Panc1 (cell line): ENCODE measurements around the gene SYN1. TPM values are rescaled to one million over a fixed set of nuclear protein-coding genes. Genes with fewer than 3 reads are reported as not detected.

ENCODE experiments used
- ATAC-seq: fragments of 200-7000 bp; cut with Tn5 transposase; 2 replicates; pipeline ENCODE4 v1.9.1; 2020; ENCODE audit warnings: mild to moderate bottlenecking, moderate library complexity
- BruUV-seq: library from RNA; stranded (reverse); fragments of 400-500 nt; replicated peaks from 2 replicates; lab custom pipeline; 2021; lab: Mats Ljungman, UMichigan
- CTCF ChIA-PET: fragments of 300-600 bp; sonication (Branson Sonifier 250); formaldehyde crosslinking; loops from one replicate; lab custom pipeline; 2022; ENCODE audit warnings: antibody characterized with exemption; lab: Charles Lee
- POLR2A ChIA-PET: fragments of 300-600 bp; sonication (Branson Sonifier 250); formaldehyde crosslinking; loops from one replicate; lab custom pipeline; 2022; ENCODE audit warnings: antibody characterized with exemption; lab: Charles Lee
- DNase-seq: peaks from one replicate; pipeline ENCODE4 v3.0.0-alpha.2; 2010; ENCODE audit warnings: low read depth, low spot score
- H3K27ac ChIP-seq: 2 replicates; pipeline ENCODE4 v1.5.1; 2011; ENCODE audit warnings: mild to moderate bottlenecking, low read length, inconsistent platforms
- H3K27me3 ChIP-seq: fragments of 200-500 bp; sonication (Bioruptor generic); 2 replicates; pipeline ENCODE4 v1.6.0; 2014; ENCODE audit warnings: low read length, inconsistent platforms; ENCODE audit not compliant: control insufficient read depth, insufficient read depth
- H3K36me3 ChIP-seq: fragments of 200-500 bp; sonication (Bioruptor generic); 2 replicates; pipeline ENCODE4 v1.5.1; 2014; ENCODE audit warnings: inconsistent platforms, mild to moderate bottlenecking, low read length, moderate library complexity; ENCODE audit not compliant: control insufficient read depth, insufficient read depth
- H3K4me1 ChIP-seq: 2 replicates; pipeline ENCODE4 v1.5.1; 2011; ENCODE audit warnings: inconsistent platforms, mild to moderate bottlenecking, low read length, moderate library complexity; ENCODE audit not compliant: control insufficient read depth, insufficient read depth
- H3K4me3 ChIP-seq, 2 experiments: 2 replicates each; pipeline ENCODE4 v1.5.1; 2011 to 2012; ENCODE audit warnings: low read depth in 2 of 2, low read length in 2 of 2, mild to moderate bottlenecking in 2 of 2, inconsistent platforms in 1 of 2, moderate library complexity in 1 of 2
- H3K9me3 ChIP-seq: fragments of 200-500 bp; sonication (Bioruptor generic); 2 replicates; pipeline ENCODE4 v1.5.1; 2014; ENCODE audit warnings: low read depth, mild to moderate bottlenecking, inconsistent platforms, low read length, moderate library complexity; ENCODE audit not compliant: control insufficient read depth, insufficient read depth
- CTCF ChIP-seq: fragments of 450-650 bp; IDR thresholded peaks from 2 replicates; pipeline ENCODE4 v1.5.1; 2017; ENCODE audit warnings: mild to moderate bottlenecking
- POLR2AphosphoS5 ChIP-seq: IDR thresholded peaks from 2 replicates; pipeline ENCODE4 v1.6.1; 2012; ENCODE audit warnings: mild to moderate bottlenecking, low read depth, low read length, moderate library complexity
- SIN3A ChIP-seq: IDR thresholded peaks from 2 replicates; pipeline ENCODE4 v1.6.1; 2012; ENCODE audit warnings: low read depth, mild to moderate bottlenecking, low read length, moderate library complexity, borderline replicate concordance; ENCODE audit not compliant: insufficient read depth
- TCF7L2 ChIP-seq: IDR thresholded peaks from 2 replicates; pipeline ENCODE4 v1.6.1; 2011; ENCODE audit warnings: mild to moderate bottlenecking, low read depth, low read length, inconsistent platforms
- in situ Hi-C: cut with HindIII; loops from 2 replicates; pipeline ENCODE4 v1.10.0; 2016; ENCODE audit warnings: low sequenced_read_pairs, low pct_unique_long_range_greater_than_20kb
- intact Hi-C: fragments of 100-400 bp; cut with micrococcal nuclease; formaldehyde crosslinking; loops from one replicate; pipeline ENCODE4 v1.10.0; 2022; ENCODE audit not compliant: unreplicated experiment
- total RNA-seq: library from RNA; stranded (reverse); gene quantifications from one replicate; pipeline ENCODE4 v1.2.1, GENCODE V29; 2021; ENCODE audit not compliant: unreplicated experiment
- TF ChIP-seq, protein P1 (sequence below), 2 experiments: IDR thresholded peaks; 2 replicates each; pipeline ENCODE4 v1.6.1; 2011 to 2012; ENCODE audit warnings: low read depth in 2 of 2, control low read depth in 1 of 2, low read length in 1 of 2, mild to moderate bottlenecking in 1 of 2, moderate library complexity in 1 of 2; ENCODE audit not compliant: insufficient read depth in 1 of 2

SYN1 gene
- total RNA-seq, 1 experiment from 2014 or later, result 1.0 TPM

GRCh38 chrX:47597222-47597621, 22.4 kb downstream of the SYN1 start:
- TF ChIP-seq SIN3A (no peak), CTCF (no peak), POLR2AphosphoS5 (no peak), TCF7L2 (no peak)
- TF ChIP-seq, protein P1, sequence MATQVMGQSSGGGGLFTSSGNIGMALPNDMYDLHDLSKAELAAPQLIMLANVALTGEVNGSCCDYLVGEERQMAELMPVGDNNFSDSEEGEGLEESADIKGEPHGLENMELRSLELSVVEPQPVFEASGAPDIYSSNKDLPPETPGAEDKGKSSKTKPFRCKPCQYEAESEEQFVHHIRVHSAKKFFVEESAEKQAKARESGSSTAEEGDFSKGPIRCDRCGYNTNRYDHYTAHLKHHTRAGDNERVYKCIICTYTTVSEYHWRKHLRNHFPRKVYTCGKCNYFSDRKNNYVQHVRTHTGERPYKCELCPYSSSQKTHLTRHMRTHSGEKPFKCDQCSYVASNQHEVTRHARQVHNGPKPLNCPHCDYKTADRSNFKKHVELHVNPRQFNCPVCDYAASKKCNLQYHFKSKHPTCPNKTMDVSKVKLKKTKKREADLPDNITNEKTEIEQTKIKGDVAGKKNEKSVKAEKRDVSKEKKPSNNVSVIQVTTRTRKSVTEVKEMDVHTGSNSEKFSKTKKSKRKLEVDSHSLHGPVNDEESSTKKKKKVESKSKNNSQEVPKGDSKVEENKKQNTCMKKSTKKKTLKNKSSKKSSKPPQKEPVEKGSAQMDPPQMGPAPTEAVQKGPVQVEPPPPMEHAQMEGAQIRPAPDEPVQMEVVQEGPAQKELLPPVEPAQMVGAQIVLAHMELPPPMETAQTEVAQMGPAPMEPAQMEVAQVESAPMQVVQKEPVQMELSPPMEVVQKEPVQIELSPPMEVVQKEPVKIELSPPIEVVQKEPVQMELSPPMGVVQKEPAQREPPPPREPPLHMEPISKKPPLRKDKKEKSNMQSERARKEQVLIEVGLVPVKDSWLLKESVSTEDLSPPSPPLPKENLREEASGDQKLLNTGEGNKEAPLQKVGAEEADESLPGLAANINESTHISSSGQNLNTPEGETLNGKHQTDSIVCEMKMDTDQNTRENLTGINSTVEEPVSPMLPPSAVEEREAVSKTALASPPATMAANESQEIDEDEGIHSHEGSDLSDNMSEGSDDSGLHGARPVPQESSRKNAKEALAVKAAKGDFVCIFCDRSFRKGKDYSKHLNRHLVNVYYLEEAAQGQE (IDR thresholded peaks at IDR 0.05; ENCODE audit: insufficient read depth in 1 of 2, low read depth in 2 of 2, low read length in 1 of 2), result no peak
- Histone ChIP-seq H3K36me3 (no peaks in the 10 kb centered on the region), H3K27me3 (no peaks in the 10 kb centered on the region), H3K4me3 (no peak overlapping the region), H3K9me3 (no peaks in the 10 kb centered on the region; the same call in 1 of the 2 replicates), H3K4me1 (no peaks in the 10 kb centered on the region), H3K27ac (no peak overlapping the region)
- CTCF ChIA-PET, result interaction anchor here (0.7 kb wide), 1 partner anchor 56 kb away, joined by 9 read pairs; no protein-coding TSS in a partner anchor
- no peak for DNase-seq
- BruUV-seq, result no TSS peak
- in situ Hi-C loops, result no loop called here
- intact Hi-C loops, result no loop called here
- POLR2A ChIA-PET, result no interaction called here
- no peak for ATAC-seq

GRCh38 chrX:47596256-47596655, 23.4 kb downstream of the SYN1 start:
- POLR2A ChIA-PET, result no interaction called here
- no peak for TF ChIP-seq TCF7L2
- TF ChIP-seq, protein P1 (IDR thresholded peaks at IDR 0.05; ENCODE audit: insufficient read depth in 1 of 2, low read depth in 2 of 2, low read length in 1 of 2), result no peak
- TF ChIP-seq POLR2AphosphoS5, result no peak
- no peak for TF ChIP-seq CTCF
- no peak for TF ChIP-seq SIN3A
- H3K4me3 ChIP-seq, result no peak overlapping the region
- H3K27ac ChIP-seq, result no peak overlapping the region
- intact Hi-C loops (no loop called here), in situ Hi-C loops (no loop called here)
- ATAC-seq (no peak), DNase-seq (no peak)
- no peaks in the 10 kb centered on the region; the same call in 1 of the 2 replicates for H3K9me3 ChIP-seq
- no peaks in the 10 kb centered on the region for H3K27me3 ChIP-seq
- CTCF ChIA-PET, result no interaction called here
- no peaks in the 10 kb centered on the region for H3K36me3 ChIP-seq
- H3K4me1 ChIP-seq, result no peaks in the 10 kb centered on the region
- BruUV-seq, result no TSS peak
